NB4 (cell line): ENCODE results near the gene SH3PXD2B.

ENCODE experiments used
- DNase-seq: peaks from one replicate; pipeline ENCODE4 v3.0.0; 2010; ENCODE audit warnings: low read depth
- H3K4me3 ChIP-seq: one replicate; pipeline ENCODE4 v1.5.1; 2011; ENCODE audit warnings: mild to moderate bottlenecking, low read depth, low read length, moderate library complexity
- CTCF ChIP-seq: IDR thresholded peaks from one replicate; pipeline ENCODE4 v1.5.1; 2012; ENCODE audit warnings: low read depth, low read length
- MAX ChIP-seq: IDR thresholded peaks from 2 replicates; pipeline ENCODE4 v1.6.1; 2011; ENCODE audit warnings: low read depth, low read length
- MYC ChIP-seq: IDR thresholded peaks from 2 replicates; pipeline ENCODE4 v1.6.1; 2011; ENCODE audit warnings: low read depth, low read length
- POLR2A ChIP-seq: IDR thresholded peaks from 2 replicates; pipeline ENCODE4 v1.6.1; 2011; ENCODE audit warnings: mild to moderate bottlenecking; ENCODE audit not compliant: insufficient read length; ENCODE audit errors: extremely low read depth

Gene SH3PXD2B

DNA sequence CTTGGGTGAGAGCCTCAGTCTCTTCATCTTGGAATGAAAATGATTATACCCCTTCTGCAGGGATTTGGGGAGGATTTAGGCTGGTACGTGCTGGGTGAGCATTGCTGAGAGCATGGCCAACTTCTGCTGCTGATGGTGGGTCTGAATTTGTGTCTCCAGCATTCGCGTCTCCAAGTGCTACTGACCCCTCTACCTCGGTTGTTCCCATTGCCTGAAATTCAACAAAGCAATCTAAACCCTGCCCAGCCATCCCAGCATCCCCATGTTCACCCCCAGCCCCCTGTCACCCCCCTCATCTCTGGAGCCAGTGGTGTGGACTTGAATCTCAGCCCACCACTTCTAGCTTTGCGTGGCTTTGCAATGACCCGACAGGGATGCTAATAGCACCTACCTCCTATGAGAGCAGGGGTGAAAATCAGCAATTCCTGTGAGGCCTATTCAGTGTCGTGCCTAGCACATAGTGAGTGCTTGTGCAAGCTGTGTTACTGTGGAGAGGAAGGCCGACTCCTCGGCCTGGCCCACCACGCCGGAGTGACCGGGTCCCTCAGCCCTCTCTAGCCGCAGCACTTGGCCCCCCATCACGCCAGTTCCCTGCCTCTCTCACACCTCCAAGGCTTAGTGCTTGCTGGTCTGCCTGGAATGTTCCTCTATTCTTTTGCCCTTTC lies 43.4 kb upstream of the SH3PXD2B start:
- H3K4me3 ChIP-seq: no peak overlapping the region
- TF ChIP-seq POLR2A (no peak), MAX (no peak), CTCF (no peak), MYC (no peak)
- no peak for DNase-seq

DNA sequence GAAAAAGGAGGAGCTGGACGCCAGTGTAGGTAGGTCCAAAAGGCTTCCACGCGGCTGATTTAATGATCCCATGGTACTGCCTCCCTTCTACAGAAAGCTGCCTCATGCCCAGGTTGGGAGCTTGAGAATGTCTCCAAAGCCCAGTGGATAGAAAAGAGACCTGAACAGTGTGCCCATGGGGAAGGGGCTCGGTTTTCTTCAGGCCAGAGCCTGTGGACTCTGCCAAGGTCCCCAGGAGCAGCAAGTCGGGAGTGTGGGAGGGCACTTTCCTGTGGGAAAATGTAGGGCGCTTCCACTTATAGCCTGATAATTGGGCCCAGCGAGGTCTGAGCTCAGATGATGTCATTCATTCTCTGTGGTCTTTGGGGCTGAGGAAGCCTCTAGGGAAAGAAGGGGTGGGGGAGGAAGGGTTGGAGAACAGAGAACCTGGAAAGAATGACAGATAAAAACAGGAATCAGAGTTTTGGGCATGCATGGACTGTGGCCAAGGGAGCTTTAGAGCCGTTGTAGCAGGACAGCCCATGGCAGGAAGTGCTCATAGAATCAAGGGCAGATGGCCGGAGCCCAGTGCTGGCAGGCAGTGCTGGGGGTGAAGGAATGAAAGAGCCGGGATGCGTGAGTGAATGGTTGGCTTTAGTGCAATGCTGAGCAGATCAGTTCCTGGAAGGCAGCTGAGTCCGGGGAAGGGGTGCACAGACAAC lies 42.5 kb upstream of the SH3PXD2B start:
- peak; percentile 25 for DNase-seq
- TF ChIP-seq MAX (no peak), CTCF (no peak), MYC (no peak), POLR2A (no peak)
- no peak overlapping the region for H3K4me3 ChIP-seq

DNA sequence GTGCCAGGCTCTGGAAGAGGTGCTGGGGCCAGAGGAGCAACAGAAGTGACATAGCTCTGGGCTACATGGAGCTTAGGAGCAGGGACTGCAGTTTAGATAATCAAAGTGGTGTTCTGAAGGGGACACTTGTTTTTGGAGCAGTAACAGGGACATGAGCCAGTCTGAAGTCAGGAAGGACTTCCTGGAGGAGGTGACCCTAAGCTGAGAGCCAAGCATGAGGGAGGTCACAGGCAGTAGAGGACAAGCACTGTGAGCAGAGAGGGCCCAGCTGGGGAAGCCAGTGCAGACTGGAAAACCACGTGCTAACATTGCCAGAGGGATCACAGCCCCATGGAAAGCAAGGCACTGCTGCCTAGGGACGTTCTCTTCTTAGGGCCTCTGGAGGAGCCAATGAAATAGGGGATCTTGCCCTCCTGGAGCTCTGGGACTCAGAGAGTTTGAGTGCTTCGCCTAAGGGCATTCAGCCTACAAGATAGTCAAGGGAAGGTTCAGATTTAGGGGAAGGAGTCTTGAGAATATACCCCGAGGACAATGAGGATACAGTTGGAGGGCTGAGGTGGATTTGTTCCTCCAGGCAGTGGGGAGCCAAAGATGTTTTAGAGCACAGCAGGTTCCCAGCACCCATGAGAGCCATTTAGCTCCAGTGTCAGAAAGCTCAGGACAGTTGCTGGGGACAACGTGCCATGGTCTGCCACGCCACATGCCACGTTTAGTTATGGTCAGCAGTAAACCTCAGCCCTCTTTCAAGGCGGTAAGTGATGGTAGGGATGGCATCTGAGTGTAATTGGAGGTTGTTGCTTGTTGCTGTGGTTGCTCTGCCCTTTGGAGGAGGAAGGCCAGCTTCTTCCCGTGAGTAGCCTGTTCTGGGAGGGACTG lies 40.5 kb upstream of the SH3PXD2B start:
- DNase-seq: no peak
- H3K4me3 ChIP-seq: no peak overlapping the region
- TF ChIP-seq MAX (no peak), MYC (no peak), POLR2A (no peak), CTCF (no peak)

- no peak for TF ChIP-seq MYC
- TF ChIP-seq MAX: no peak
- TF ChIP-seq POLR2A: no peak
- TF ChIP-seq CTCF: no peak
- no peak overlapping the region for H3K4me3 ChIP-seq
- DNase-seq: no peak
These were observed 39.6 kb upstream of the SH3PXD2B start for GRCh38 chr5:172493906-172494305.

DNA sequence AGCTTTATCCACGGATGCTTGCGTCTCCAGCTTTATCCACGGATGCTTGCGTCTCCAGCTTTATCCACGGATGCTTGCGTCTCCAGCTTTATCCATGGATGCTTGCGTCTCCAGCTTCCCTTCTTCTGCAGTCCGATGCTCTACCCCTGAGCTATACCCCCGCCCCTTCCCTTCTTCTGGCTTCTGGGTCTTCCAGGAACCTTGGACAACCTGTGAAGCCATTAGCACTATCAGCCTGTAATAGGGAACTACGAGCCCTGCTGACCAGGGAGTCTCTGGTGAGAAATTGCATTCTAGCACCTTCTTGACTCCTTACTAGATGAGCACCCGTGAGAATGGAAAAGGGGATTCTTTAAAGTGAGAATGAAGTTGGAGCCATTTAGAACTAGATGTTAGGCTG lies 39.1 kb upstream of the SH3PXD2B start:
- TF ChIP-seq MYC (no peak), MAX (no peak), POLR2A (no peak), CTCF (no peak)
- DNase-seq: no peak
- H3K4me3 ChIP-seq: no peak overlapping the region
